Measurements from ENCODE around the gene CAMLG. TPM values are rescaled to one million over a fixed set of nuclear protein-coding genes. Genes with fewer than 3 reads are reported as not detected.

The CAMLG gene
- total RNA-seq, 2 experiments from 2014 or later: 49.3 to 51.1 TPM

- Histone ChIP-seq H3K9me3 (ENCODE audit: control insufficient read depth in 1 of 2, insufficient read depth in 1 of 2, low read length in 2 of 2) (no peaks in the 10 kb centered on the region), H3K27ac (ENCODE audit: low read depth in 1 of 2, low read length in 2 of 2) (no peak overlapping the region), H3K36me3 (ENCODE audit: insufficient read depth, low read length) (peaks cover 85% of the 10 kb centered on the region), H3K27me3 (ENCODE audit: control insufficient read depth in 1 of 2, insufficient read depth in 2 of 2, low read length in 2 of 2) (no peaks in the 10 kb centered on the region), H3K4me1 (ENCODE audit: insufficient read depth, low read length) (no peaks in the 10 kb centered on the region), H3K4me3 (ENCODE audit: low read length) (no peak overlapping the region)
- intact Hi-C loops (cut with DNase I, micrococcal nuclease): no loop called here
- no peak for TF ChIP-seq CTCF (IDR thresholded peaks at IDR 0.05)
- ChIA-PET POLR2A (no interaction called here), CTCF (no interaction called here)
- Mint-ChIP-seq H3K4me3 (no peak overlapping the region), H3K27me3 (no peaks in the 10 kb centered on the region), H3K27ac (no peak overlapping the region), H3K9me3 (no peaks in the 10 kb centered on the region), H3K36me3 (ENCODE audit: low read depth) (peaks cover 90% of the 10 kb centered on the region), H3K4me1 (ENCODE audit: low read depth) (no peaks in the 10 kb centered on the region)
- ATAC-seq (ENCODE audit: poor library complexity) (no peak), DNase-seq (no peak)
Observed at GRCh38 chr5:134792286-134792685, 53.9 kb downstream of the CAMLG start.

GRCh38 chr5:134793111-134793510 is 54.8 kb downstream of the CAMLG start:
- H3K27me3 Mint-ChIP-seq: no peaks in the 10 kb centered on the region
- no peaks in the 10 kb centered on the region for H3K4me1 Mint-ChIP-seq (ENCODE audit: low read depth)
- no peak for DNase-seq
- no peaks in the 10 kb centered on the region for H3K9me3 Mint-ChIP-seq
- peaks cover 90% of the 10 kb centered on the region for H3K36me3 Mint-ChIP-seq (ENCODE audit: low read depth)
- H3K27ac Mint-ChIP-seq: no peak overlapping the region
- no peak for ATAC-seq (ENCODE audit: poor library complexity)
- TF ChIP-seq CTCF (IDR thresholded peaks at IDR 0.05): no peak
- H3K4me3 Mint-ChIP-seq: no peak overlapping the region
- H3K9me3 ChIP-seq (ENCODE audit: control insufficient read depth in 1 of 2, insufficient read depth in 1 of 2, low read length in 2 of 2): no peaks in the 10 kb centered on the region
- intact Hi-C loops (cut with DNase I, micrococcal nuclease): no loop called here
- H3K27me3 ChIP-seq (ENCODE audit: control insufficient read depth in 1 of 2, insufficient read depth in 2 of 2, low read length in 2 of 2): no peaks in the 10 kb centered on the region
- CTCF ChIA-PET: no interaction called here
- POLR2A ChIA-PET: no interaction called here
- no peak overlapping the region for H3K27ac ChIP-seq (ENCODE audit: low read depth in 1 of 2, low read length in 2 of 2)
- no peaks in the 10 kb centered on the region for H3K4me1 ChIP-seq (ENCODE audit: insufficient read depth, low read length)
- H3K36me3 ChIP-seq (ENCODE audit: insufficient read depth, low read length): peaks cover 83% of the 10 kb centered on the region
- H3K4me3 ChIP-seq (ENCODE audit: low read length): no peak overlapping the region

GRCh38 chr5:134794082-134794481 is 55.7 kb downstream of the CAMLG start:
- CTCF ChIA-PET: no interaction called here
- POLR2A ChIA-PET: no interaction called here
- no peak for TF ChIP-seq CTCF (IDR thresholded peaks at IDR 0.05)
- no peaks in the 10 kb centered on the region for H3K4me1 Mint-ChIP-seq (ENCODE audit: low read depth)
- H3K27me3 Mint-ChIP-seq: no peaks in the 10 kb centered on the region
- no peak overlapping the region for H3K27ac ChIP-seq (ENCODE audit: low read depth in 1 of 2, low read length in 2 of 2)
- no peak overlapping the region for H3K4me3 Mint-ChIP-seq
- no peak for DNase-seq
- H3K27me3 ChIP-seq (ENCODE audit: control insufficient read depth in 1 of 2, insufficient read depth in 2 of 2, low read length in 2 of 2): no peaks in the 10 kb centered on the region
- intact Hi-C loops (cut with DNase I, micrococcal nuclease): no loop called here
- H3K4me1 ChIP-seq (ENCODE audit: insufficient read depth, low read length): no peaks in the 10 kb centered on the region
- peaks cover 90% of the 10 kb centered on the region for H3K36me3 Mint-ChIP-seq (ENCODE audit: low read depth)
- no peak for ATAC-seq (ENCODE audit: poor library complexity)
- H3K4me3 ChIP-seq (ENCODE audit: low read length): no peak overlapping the region
- no peaks in the 10 kb centered on the region for H3K9me3 Mint-ChIP-seq
- no peak overlapping the region for H3K27ac Mint-ChIP-seq
- no peaks in the 10 kb centered on the region for H3K9me3 ChIP-seq (ENCODE audit: control insufficient read depth in 1 of 2, insufficient read depth in 1 of 2, low read length in 2 of 2)
- H3K36me3 ChIP-seq (ENCODE audit: insufficient read depth, low read length): peaks cover 85% of the 10 kb centered on the region

Measured in CD4-positive, alpha-beta T cell (primary cell).